ENCODE measurements around the gene TPX2. TPM values are rescaled to one million over a fixed set of nuclear protein-coding genes. Genes with fewer than 3 reads are reported as not detected.
"Not testable (repeated sequence)": the region's sequence is repeated elsewhere in the genome, so short reads cannot be mapped to it uniquely, and the experiment has no call there.

The TPX2 gene
- polyA plus RNA-seq, 1 donor: 20.7 TPM

- DNase-seq: no peak
Observed at GRCh38 chr20:31815408-31816188, 76.5 kb downstream of the TPX2 start.

- no peak for DNase-seq
Observed at GRCh38 chr20:31816221-31816620, 77.1 kb downstream of the TPX2 start.

GRCh38 chr20:31817461-31817860 lies 78.4 kb downstream of the TPX2 start:
- DNase-seq: no peak

DNA sequence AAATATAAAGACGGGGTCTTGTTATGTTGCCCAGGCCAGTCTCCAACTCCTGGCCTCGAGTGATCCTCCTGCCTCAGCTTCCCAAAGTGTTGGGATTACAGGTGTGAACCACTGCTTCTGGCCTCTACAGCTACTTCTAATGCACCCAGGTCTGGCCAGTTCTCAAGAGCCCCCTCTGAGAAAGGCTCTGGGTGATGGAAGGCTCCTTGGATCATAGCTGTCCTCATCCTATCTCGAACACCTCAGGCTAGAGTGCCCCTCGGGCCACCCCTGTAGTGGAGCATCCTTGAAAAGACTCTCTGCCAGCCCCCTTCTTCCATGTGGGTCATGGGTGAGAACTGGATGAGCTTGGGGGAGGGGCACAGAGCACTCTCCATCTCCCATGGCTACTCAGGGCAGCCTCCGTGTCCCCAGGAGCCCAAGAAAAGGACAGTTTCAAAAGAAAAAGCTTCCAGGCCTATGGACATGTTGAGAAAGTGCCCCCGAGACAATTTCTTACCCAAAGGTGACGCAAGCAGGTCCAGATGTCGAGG lies 79.4 kb downstream of the TPX2 start:
- no peak for DNase-seq

DNA sequence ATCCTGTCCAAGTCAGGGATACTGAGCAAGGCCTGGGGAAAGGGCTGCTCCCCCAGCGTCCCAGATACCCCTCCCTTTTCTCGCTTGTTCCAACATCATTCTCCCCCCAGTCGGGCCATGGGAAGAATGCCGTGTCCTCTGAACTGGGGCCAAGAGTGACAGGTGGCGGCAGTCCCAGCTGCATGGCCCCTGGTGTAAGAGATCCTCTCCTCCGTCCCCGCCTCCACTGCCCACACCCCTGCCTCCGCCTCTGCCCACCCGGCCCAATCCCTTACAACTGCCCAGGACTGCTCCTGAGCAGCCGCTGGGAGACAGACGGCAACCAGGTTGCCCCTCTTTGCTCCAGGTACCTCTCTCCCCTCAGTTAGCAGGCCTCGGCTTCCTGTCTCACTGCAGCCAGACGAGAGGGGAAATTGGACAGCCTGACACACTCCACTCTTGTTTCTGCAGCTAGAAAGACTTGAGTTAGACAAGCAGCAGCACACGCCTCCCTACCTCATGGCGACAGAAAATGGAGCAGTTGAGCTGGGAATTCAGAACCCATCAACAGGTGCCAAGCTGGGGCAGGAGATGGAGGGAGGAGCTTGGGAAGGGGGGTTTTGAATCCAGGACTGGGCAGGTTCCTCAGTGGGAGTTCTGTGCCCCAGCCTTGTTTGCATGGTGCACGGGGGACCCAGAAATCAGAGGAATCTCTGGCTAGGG lies 80.1 kb downstream of the TPX2 start, which contains the start of gene MYLK2:
TSS of gene MYLK2 (plus strand) at position 274 of the 702 bp plus-strand sequence. CDS start at position 499, 225 bp downstream.
- no peak for DNase-seq

DNA sequence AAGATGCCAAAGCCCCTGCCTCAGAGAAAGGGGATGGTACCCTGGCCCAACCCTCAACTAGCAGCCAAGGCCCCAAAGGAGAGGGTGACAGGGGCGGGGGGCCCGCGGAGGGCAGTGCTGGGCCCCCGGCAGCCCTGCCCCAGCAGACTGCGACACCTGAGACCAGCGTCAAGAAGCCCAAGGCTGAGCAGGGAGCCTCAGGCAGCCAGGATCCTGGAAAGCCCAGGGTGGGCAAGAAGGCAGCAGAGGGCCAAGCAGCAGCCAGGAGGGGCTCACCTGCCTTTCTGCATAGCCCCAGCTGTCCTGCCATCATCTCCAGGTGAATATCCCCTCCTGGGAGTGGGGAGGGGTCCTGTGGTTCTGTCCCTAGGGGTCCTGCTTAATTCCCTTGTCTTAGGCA lies 81.1 kb downstream of the TPX2 start:
- DNase-seq: no peak

DNA sequence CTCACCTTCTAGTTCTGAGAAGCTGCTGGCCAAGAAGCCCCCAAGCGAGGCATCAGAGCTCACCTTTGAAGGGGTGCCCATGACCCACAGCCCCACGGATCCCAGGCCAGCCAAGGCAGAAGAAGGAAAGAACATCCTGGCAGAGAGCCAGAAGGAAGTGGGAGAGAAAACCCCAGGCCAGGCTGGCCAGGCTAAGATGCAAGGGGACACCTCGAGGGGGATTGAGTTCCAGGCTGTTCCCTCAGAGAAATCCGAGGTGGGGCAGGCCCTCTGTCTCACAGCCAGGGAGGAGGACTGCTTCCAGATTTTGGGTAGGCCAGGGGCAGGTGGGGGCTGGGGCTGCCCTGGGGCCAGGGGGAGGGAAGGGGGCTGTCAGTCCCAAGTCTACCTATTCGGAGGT lies 82.3 kb downstream of the TPX2 start:
- no peak for DNase-seq

GRCh38 chr20:31822421-31823330 lies 83.6 kb downstream of the TPX2 start:
- peak; percentile 75 for DNase-seq

- DNase-seq: no peak
Observed at GRCh38 chr20:31823360-31824124, 84.5 kb downstream of the TPX2 start.

GRCh38 chr20:31824125-31824485 lies 85.0 kb downstream of the TPX2 start:
- DNase-seq: no peak

- DNase-seq: no peak
Observed at GRCh38 chr20:31824554-31825313, 85.6 kb downstream of the TPX2 start.

GRCh38 chr20:31826074-31826473 lies 87.0 kb downstream of the TPX2 start:
- DNase-seq: no peak

DNA sequence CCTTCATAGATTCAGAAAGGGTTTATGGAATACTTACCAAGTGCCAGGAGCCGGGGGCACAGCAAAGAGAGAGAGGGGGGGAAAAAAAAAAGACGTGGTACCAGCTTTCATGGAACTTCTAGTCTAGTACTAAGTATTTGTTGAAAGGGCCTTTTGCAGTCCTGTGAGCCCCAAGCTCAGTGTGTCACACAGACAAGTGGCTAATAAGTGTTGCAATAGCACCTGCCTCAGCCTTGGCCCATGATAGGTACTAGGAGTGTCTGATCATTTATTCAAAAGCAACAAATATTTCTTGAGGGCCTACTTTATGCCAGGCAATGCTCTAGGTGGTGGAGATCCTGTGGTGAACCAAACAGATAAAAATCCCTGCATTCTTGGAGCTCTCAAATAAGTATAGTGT lies 88.0 kb downstream of the TPX2 start:
- DNase-seq: no peak

- not testable (repeated sequence) for DNase-seq
Observed at GRCh38 chr20:31828016-31828415, 88.9 kb downstream of the TPX2 start.

- no peak for DNase-seq
Observed at GRCh38 chr20:31829731-31830130, 90.6 kb downstream of the TPX2 start.

DNA sequence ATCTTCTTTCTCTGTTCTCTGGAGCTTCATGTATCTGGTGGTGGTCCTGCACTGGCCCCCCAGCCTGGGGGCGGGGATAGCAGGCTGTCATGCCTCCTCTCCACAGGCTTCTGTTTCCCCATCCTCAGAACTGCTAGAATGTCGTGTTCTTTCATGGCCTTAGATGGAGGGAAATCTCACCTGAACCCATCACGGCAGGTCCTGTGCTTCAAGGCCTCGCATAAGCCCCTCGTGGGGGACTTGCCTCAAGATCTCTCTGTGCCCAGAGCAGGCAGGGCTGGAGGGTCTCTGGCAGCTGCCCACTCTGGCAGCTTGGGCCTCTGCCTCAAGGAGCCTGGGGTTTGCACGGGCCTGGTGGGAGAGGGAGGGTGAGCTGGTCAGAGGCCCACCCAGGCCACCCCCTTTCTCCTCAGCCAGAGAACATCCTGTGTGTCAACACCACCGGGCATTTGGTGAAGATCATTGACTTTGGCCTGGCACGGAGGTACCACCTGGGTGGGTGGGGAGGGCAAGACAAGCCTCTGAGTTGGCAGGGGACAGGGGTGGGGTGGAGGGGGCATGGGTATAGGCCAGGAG lies 91.4 kb downstream of the TPX2 start:
- no peak for DNase-seq

DNA sequence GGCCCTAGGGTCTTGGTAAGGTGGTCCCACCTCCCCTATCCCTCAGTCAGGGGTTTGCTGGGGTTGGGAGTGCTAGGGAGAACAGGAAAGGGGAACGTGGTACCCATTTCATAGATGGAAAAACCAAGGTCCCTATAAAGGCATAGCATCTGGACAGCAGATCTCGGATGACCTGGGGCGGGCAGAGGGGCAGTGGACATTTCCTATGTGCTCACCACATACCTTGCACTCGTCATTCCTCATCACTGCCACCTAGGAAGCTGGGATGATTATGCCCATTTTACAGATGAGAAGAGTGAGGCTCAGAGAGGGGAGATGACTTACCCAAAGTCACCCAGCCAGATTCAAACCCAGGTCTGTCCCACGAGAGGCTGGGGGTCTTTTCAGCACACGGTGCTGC lies 92.1 kb downstream of the TPX2 start:
- DNase-seq: no peak

GRCh38 chr20:31831771-31832306 lies 92.7 kb downstream of the TPX2 start:
- no peak for DNase-seq

DNA sequence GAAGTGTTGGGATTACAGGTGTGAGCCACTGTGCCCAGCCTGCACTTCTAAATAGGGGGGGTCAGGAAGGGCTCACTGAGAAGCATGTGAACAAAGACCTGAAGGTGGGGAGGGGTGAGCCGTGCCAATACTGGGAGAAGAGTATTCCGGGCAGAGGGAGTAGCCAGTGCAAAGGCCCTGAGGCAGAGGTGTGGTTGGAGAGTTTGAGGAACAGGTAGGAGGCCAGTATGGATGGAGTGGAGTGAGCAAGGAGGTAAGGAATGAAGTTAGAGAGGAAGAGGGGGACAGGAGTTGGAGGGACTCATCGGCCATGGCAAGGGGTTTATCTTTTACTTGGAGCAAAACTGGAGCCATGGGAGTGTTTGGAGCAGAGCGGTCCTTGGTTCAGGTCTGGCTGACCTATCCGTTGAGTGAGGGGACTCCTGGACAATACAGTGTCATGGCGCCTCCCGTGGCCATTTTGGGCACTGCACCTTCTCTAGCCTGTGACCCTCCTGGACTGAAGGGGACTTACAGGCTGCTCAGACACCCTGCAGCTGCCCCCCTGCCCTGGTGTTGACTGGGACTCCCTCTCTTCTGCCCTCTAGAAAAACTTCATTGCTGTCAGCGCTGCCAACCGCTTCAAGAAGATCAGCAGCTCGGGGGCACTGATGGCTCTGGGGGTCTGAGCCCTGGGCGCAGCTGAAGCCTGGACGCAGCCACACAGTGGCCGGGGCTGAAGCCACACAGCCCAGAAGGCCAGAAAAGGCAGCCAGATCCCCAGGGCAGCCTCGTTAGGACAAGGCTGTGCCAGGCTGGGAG lies 94.2 kb downstream of the TPX2 start:
- no peak for DNase-seq
